ENCODE data around the gene NUP98. TPM values are rescaled to one million over a fixed set of nuclear protein-coding genes. Genes with fewer than 3 reads are reported as not detected.

The NUP98 gene
- total and polyA plus RNA-seq, 2 of the 13 experiments (the other 11 are each of a cell fraction or from before 2014, with no cell fraction given), result 76.6 to 85.3 TPM

DNA sequence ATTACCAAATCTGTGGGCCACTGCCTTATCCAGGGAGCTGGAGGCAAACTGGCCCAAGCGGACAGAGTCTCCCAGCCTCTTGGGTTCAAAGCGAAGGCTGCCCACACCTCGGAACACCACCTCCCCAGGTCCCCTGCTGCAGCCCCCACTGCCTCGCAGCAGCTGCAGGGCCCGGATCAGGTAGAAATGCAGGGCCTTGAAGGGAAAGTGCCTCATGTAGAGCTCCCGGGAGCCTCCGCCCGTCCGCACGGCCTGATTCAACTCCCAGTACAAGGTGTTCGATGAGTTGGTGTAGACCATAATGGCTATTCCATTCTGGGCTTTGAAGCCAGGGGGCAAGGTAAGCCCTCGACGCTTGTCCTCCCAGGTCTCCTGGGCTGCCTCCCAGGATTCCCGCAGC, 157.5 kb downstream of the NUP98 start (continued):
- TF ChIP-seq, protein P1, sequence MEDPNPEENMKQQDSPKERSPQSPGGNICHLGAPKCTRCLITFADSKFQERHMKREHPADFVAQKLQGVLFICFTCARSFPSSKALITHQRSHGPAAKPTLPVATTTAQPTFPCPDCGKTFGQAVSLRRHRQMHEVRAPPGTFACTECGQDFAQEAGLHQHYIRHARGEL (CRISPR knock-in tag; IDR thresholded peaks at IDR 0.05), result no peak
- no peak for TF ChIP-seq KLF16 (CRISPR knock-in tag; IDR thresholded peaks at IDR 0.05)
- TF ChIP-seq MEIS2 (CRISPR knock-in tag; IDR thresholded peaks at IDR 0.05), result no peak
- no peak for TF ChIP-seq CBX5 (CRISPR knock-in tag; IDR thresholded peaks at IDR 0.05; ENCODE audit: borderline replicate concordance)
- no peak for TF ChIP-seq HNRNPUL1 (IDR thresholded peaks at IDR 0.05; ENCODE audit: low read depth, low read length)

DNA sequence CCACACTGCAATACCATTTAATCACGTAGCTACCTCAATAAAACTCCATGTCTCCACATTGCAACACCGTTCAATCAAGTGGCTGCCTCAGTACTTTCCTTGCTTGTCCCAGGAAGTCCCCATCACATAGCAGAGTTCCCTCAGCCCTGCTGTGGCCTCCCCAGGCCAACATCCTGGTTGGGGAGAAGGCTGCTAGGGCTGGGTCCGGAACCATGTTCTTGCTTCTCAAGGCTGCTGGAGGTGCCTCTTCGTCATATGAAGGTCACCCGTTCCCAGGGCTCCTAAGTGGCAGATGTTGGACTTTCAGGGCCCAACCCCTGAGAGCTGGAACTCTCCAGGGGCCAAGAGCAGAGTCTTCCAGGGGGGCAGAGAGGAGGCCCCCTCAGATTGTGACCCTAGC, 158.8 kb downstream of the NUP98 start:
- DNase-seq (ENCODE audit: low spot score), result no peak
- ATAC-seq, result no peak
- Histone ChIP-seq H3K27me3 (ENCODE audit: control insufficient read depth in 1 of 2, insufficient read depth in 2 of 2, low read length in 2 of 2) (peaks cover 4 to 31% of the 10 kb centered on the region in 2 experiments; a peak in 4 of 5 replicates), H3K9ac (ENCODE audit: insufficient read depth, low read depth, low read length) (no peak overlapping the region), H3K27ac (ENCODE audit: extremely low read length, insufficient read depth, low read length) (no peak overlapping the region), H4K20me1 (ENCODE audit: insufficient read depth, low read length) (no peaks in the 10 kb centered on the region; the same call in 1 of the 2 replicates), H3K9me3 (ENCODE audit: low read length) (no peaks in the 10 kb centered on the region), H3K4me1 (ENCODE audit: insufficient read depth, low read length) (peaks cover 12% of the 10 kb centered on the region), H3K79me2 (ENCODE audit: insufficient read depth, low read length) (no peaks in the 10 kb centered on the region), H2AFZ (ENCODE audit: low read length) (no peak overlapping the region), H3K36me3 (replicated peaks in 1 of 2; ENCODE audit: control insufficient read depth in 1 of 2, insufficient read depth in 2 of 2, low read length in 2 of 2) (no peaks in the 10 kb centered on the region), H3K4me3 (replicated peaks in 1 of 3; ENCODE audit: insufficient read depth in 1 of 3, low read depth in 2 of 3, low read length in 3 of 3) (no peak overlapping the region), H3K4me2 (ENCODE audit: low read depth, low read length) (no peak overlapping the region)
- intact Hi-C loops (cut with micrococcal nuclease; ENCODE audit: unreplicated experiment) (no loop called here), in situ Hi-C loops (cut with HindIII; ENCODE audit: extremely low pct_ligation_motif_present, low pct_unique_long_range_greater_than_20kb) (no loop called here)
- WGBS (ENCODE audit: low lambda C conversion rate), result 39% methylated on average over 3 of the region's 5 CpGs
- no TSS peak for BruUV-seq (replicated peaks)
- ChIA-PET POLR2A (no interaction called here), CTCF (ENCODE audit: low intra/inter-chr PET ratio, low total read pairs) (no interaction called here)
- FAIRE-seq, result no peak
- TF ChIP-seq, protein P2, sequence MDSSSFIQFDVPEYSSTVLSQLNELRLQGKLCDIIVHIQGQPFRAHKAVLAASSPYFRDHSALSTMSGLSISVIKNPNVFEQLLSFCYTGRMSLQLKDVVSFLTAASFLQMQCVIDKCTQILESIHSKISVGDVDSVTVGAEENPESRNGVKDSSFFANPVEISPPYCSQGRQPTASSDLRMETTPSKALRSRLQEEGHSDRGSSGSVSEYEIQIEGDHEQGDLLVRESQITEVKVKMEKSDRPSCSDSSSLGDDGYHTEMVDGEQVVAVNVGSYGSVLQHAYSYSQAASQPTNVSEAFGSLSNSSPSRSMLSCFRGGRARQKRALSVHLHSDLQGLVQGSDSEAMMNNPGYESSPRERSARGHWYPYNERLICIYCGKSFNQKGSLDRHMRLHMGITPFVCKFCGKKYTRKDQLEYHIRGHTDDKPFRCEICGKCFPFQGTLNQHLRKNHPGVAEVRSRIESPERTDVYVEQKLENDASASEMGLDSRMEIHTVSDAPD (CRISPR knock-in tag; IDR thresholded peaks at IDR 0.05), result no peak
- TF ChIP-seq SP5 (CRISPR knock-in tag; IDR thresholded peaks at IDR 0.05; ENCODE audit: borderline replicate concordance, low read depth) (no peak), SRY (CRISPR knock-in tag; IDR thresholded peaks at IDR 0.05) (no peak), DPF2 (CRISPR knock-in tag; IDR thresholded peaks at IDR 0.05; ENCODE audit: borderline replicate concordance, low read depth) (no peak), KLF11 (CRISPR knock-in tag; IDR thresholded peaks at IDR 0.05) (no peak), ZMYM2 (CRISPR knock-in tag; IDR thresholded peaks at IDR 0.05) (no peak), KAT2B (IDR thresholded peaks at IDR 0.05; ENCODE audit: borderline replicate concordance, low read depth, low read length) (no peak), ZNF496 (CRISPR knock-in tag; IDR thresholded peaks at IDR 0.05; ENCODE audit: insufficient replicate concordance) (no peak), NFYB (CRISPR knock-in tag; IDR thresholded peaks at IDR 0.05) (no peak)
- TF ChIP-seq, protein P3, sequence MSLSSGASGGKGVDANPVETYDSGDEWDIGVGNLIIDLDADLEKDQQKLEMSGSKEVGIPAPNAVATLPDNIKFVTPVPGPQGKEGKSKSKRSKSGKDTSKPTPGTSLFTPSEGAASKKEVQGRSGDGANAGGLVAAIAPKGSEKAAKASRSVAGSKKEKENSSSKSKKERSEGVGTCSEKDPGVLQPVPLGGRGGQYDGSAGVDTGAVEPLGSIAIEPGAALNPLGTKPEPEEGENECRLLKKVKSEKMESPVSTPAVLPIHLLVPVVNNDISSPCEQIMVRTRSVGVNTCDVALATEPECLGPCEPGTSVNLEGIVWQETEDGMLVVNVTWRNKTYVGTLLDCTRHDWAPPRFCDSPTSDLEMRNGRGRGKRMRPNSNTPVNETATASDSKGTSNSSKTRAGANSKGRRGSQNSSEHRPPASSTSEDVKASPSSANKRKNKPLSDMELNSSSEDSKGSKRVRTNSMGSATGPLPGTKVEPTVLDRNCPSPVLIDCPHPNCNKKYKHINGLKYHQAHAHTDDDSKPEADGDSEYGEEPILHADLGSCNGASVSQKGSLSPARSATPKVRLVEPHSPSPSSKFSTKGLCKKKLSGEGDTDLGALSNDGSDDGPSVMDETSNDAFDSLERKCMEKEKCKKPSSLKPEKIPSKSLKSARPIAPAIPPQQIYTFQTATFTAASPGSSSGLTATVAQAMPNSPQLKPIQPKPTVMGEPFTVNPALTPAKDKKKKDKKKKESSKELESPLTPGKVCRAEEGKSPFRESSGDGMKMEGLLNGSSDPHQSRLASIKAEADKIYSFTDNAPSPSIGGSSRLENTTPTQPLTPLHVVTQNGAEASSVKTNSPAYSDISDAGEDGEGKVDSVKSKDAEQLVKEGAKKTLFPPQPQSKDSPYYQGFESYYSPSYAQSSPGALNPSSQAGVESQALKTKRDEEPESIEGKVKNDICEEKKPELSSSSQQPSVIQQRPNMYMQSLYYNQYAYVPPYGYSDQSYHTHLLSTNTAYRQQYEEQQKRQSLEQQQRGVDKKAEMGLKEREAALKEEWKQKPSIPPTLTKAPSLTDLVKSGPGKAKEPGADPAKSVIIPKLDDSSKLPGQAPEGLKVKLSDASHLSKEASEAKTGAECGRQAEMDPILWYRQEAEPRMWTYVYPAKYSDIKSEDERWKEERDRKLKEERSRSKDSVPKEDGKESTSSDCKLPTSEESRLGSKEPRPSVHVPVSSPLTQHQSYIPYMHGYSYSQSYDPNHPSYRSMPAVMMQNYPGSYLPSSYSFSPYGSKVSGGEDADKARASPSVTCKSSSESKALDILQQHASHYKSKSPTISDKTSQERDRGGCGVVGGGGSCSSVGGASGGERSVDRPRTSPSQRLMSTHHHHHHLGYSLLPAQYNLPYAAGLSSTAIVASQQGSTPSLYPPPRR (CRISPR knock-in tag; IDR thresholded peaks at IDR 0.05; ENCODE audit: borderline replicate concordance), result no peak
- TF ChIP-seq, protein P1 (CRISPR knock-in tag; IDR thresholded peaks at IDR 0.05), result no peak
- TF ChIP-seq, protein P4, sequence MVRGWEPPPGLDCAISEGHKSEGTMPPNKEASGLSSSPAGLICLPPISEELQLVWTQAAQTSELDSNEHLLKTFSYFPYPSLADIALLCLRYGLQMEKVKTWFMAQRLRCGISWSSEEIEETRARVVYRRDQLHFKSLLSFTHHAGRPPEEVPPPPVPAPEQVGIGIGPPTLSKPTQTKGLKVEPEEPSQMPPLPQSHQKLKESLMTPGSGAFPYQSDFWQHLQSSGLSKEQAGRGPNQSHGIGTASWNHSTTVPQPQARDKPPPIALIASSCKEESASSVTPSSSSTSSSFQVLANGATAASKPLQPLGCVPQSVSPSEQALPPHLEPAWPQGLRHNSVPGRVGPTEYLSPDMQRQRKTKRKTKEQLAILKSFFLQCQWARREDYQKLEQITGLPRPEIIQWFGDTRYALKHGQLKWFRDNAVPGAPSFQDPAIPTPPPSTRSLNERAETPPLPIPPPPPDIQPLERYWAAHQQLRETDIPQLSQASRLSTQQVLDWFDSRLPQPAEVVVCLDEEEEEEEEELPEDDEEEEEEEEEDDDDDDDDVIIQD (CRISPR knock-in tag; IDR thresholded peaks at IDR 0.05; ENCODE audit: low read depth), result no peak
